GM12878 (cell line): Measurements from ENCODE around the gene ZBTB16. TPM values are rescaled to one million over a fixed set of nuclear protein-coding genes. Genes with fewer than 3 reads are reported as not detected.

Experiments used
- ATAC-seq: fragments of 200-7000 bp; cut with Tn5 transposase; 3 replicates; pipeline ENCODE4 v1.9.1; 2020; ENCODE audit warnings: mild to moderate bottlenecking, moderate library complexity
- BruUV-seq: library from RNA; stranded (reverse); fragments of 400-500 nt; replicated peaks from 2 replicates; lab custom pipeline; 2021; lab: Mats Ljungman, UMichigan
- CTCF ChIA-PET: fragments of 300-600 bp; sonication (Branson Sonifier 250); formaldehyde crosslinking; extraction: SDS; loops from one replicate; lab custom pipeline; 2021; ENCODE audit warnings: inconsistent platforms; lab: Yijun Ruan, JAX
- POLR2A ChIA-PET: fragments of 350-600 bp; formaldehyde crosslinking; extraction: SDS; loops from one replicate; lab custom pipeline; 2021; ENCODE audit warnings: inconsistent platforms; lab: Charles Lee
- RAD21 ChIA-PET: fragments of 300-600 bp; sonication (Branson Sonifier 250); formaldehyde crosslinking; loops from one replicate; lab custom pipeline; 2023; ENCODE audit warnings: antibody characterized with exemption; ENCODE audit not compliant: unreplicated experiment; lab: Charles Lee
- SMC1A ChIA-PET: fragments of 300-600 bp; sonication (Branson Sonifier 250); formaldehyde crosslinking; loops from one replicate; lab custom pipeline; 2023; ENCODE audit not compliant: unreplicated experiment, uncharacterized antibody; lab: Charles Lee
- DNase-seq: peaks from one replicate; pipeline ENCODE4 v3.0.0-alpha.2; 2011; ENCODE audit warnings: low read depth, low spot score
- FAIRE-seq: peaks from 3 replicates; lab custom pipeline; 2011; peaks lifted over from hg19 to GRCh38; lab: Jason Lieb, UNC
- H2AFZ ChIP-seq: 2 replicates; pipeline ENCODE4 v1.6.0; 2011; ENCODE audit warnings: low read depth, low read length, control low read depth; ENCODE audit not compliant: control insufficient read depth
- H3K27ac ChIP-seq: 2 replicates; pipeline ENCODE4 v1.5.1; 2011; ENCODE audit warnings: control low read depth; ENCODE audit not compliant: control insufficient read depth, insufficient read depth
- H3K27me3 ChIP-seq, 2 experiments: replicated peaks in 1 of 2; 2 replicates each; pipeline versions ENCODE4 v1.6.0 to v1.6.1; 2011; ENCODE audit warnings: low read length in 1 of 2; ENCODE audit not compliant: control insufficient read depth in 2 of 2, insufficient read depth in 2 of 2
- H3K36me3 ChIP-seq, 2 experiments: 2 replicates each; pipeline ENCODE4 v1.5.1; 2011; ENCODE audit warnings: low read length in 1 of 2; ENCODE audit not compliant: control insufficient read depth in 2 of 2, insufficient read depth in 2 of 2
- H3K4me1 ChIP-seq: 2 replicates; pipeline ENCODE4 v1.6.1; 2011; ENCODE audit warnings: mild to moderate bottlenecking, low read length, moderate library complexity, mixed read lengths; ENCODE audit not compliant: control insufficient read depth, insufficient read depth
- H3K4me2 ChIP-seq: 2 replicates; pipeline ENCODE4 v1.6.0; 2011; ENCODE audit warnings: control low read depth; ENCODE audit not compliant: control insufficient read depth, insufficient read depth
- H3K4me3 ChIP-seq: fragments of 200-600 bp; sonication (generic); 2 replicates; pipeline ENCODE4 v1.5.1; 2016
- H3K79me2 ChIP-seq: 2 replicates; pipeline ENCODE4 v1.6.0; 2011; ENCODE audit warnings: low read length; ENCODE audit not compliant: control insufficient read depth, insufficient read depth
- H3K9ac ChIP-seq: 2 replicates; pipeline ENCODE4 v1.8.0; 2011; ENCODE audit warnings: low read length, control low read depth, mixed read lengths; ENCODE audit not compliant: control insufficient read depth, insufficient read depth
- H3K9me3 ChIP-seq: replicated peaks from 3 replicates; pipeline ENCODE4 v1.5.1; 2011; ENCODE audit warnings: mild to moderate bottlenecking, low read length; ENCODE audit not compliant: control insufficient read depth, insufficient read depth
- H4K20me1 ChIP-seq: 2 replicates; pipeline ENCODE4 v1.6.0; 2011; ENCODE audit not compliant: control insufficient read depth, insufficient read depth
- CBX3 ChIP-seq: fragments of 200-600 bp; sonication (generic); IDR thresholded peaks from 2 replicates; pipeline ENCODE4 v1.6.1; 2016; ENCODE audit warnings: low read depth, borderline replicate concordance
- DPF2 ChIP-seq: fragments of 450-650 bp; IDR thresholded peaks from 2 replicates; pipeline ENCODE4 v1.6.1; 2017; ENCODE audit warnings: mild to moderate bottlenecking
- EGR1 ChIP-seq, 2 experiments: IDR thresholded peaks; 1 replicate in 1 of 2; 2 replicates in 1 of 2; pipeline ENCODE4 v1.6.1; 2011 to 2012; ENCODE audit warnings: low read depth in 2 of 2, low read length in 2 of 2, borderline replicate concordance in 1 of 2, mild to moderate bottlenecking in 1 of 2, moderate library complexity in 1 of 2
- HDAC2 ChIP-seq: fragments of 200-600 bp; sonication (generic); IDR thresholded peaks from 2 replicates; pipeline ENCODE4 v1.6.1; 2017
- IKZF2 ChIP-seq, 2 experiments: fragments of 450-650 bp; IDR thresholded peaks; 2 replicates each; pipeline ENCODE4 v1.6.1; 2017; ENCODE audit warnings: mild to moderate bottlenecking in 2 of 2, moderate library complexity in 2 of 2
- LARP7 ChIP-seq: fragments of 450-650 bp; IDR thresholded peaks from 2 replicates; pipeline ENCODE4 v1.6.1; 2017; ENCODE audit warnings: mild to moderate bottlenecking
- MXI1 ChIP-seq: fragments of 150-350 bp; IDR thresholded peaks from 2 replicates; pipeline ENCODE4 v1.6.1; 2011; ENCODE audit warnings: low read depth, mild to moderate bottlenecking, inconsistent platforms, low read length, improper control_type of control experiment
- NFYB ChIP-seq: IDR thresholded peaks from 2 replicates; pipeline ENCODE4 v1.6.1; 2011; ENCODE audit warnings: low read depth, mild to moderate bottlenecking, low read length, improper control_type of control experiment, moderate library complexity; ENCODE audit not compliant: insufficient read depth
- POU2F2 ChIP-seq: IDR thresholded peaks from 3 replicates; pipeline ENCODE4 v1.6.1; 2011; ENCODE audit warnings: low read depth, mild to moderate bottlenecking, low read length, borderline replicate concordance
- TCF7 ChIP-seq: IDR thresholded peaks from 2 replicates; pipeline ENCODE4 v1.6.1; 2014; ENCODE audit warnings: antibody characterized with exemption, borderline replicate concordance
- ZBTB40 ChIP-seq: fragments of 450-650 bp; IDR thresholded peaks from 2 replicates; pipeline ENCODE4 v1.6.1; 2016; ENCODE audit warnings: mild to moderate bottlenecking, moderate library complexity, borderline replicate concordance
- WGBS: methylation state at CpG from one replicate; pipeline ENCODE4 v1.1.6; 2016; ENCODE audit warnings: low lambda C conversion rate; ENCODE audit not compliant: insufficient replicate concordance, insufficient coverage; ENCODE audit errors: missing lambda C conversion rate; 5-methylcytosine and 5-hydroxymethylcytosine counted together
- in situ Hi-C: fragments of 300-500 bp; cut with MboI; formaldehyde crosslinking; loops from 9 replicates; pipeline ENCODE4 v1.14.3; 2018; ENCODE audit warnings: mixed read lengths
- intact Hi-C: fragments of 100-400 bp; cut with micrococcal nuclease; formaldehyde crosslinking; loops from one replicate; pipeline ENCODE4 v1.14.2; 2022; ENCODE audit not compliant: unreplicated experiment
- polyA plus RNA-seq, 11 experiments: library from polyadenylated mRNA; depleted of rRNA in 4 of 11; unstranded in 6 of 11; stranded (reverse) in 5 of 11; fragments of >200 nt; fragmentation: Nextera tagmentation in 4 of 11; fragmentation: Illumina TruSeq in 1 of 11; extraction: Ambion mirVana in 4 of 11; extraction: Trizol in 1 of 11; gene quantifications; 1 replicate in 1 of 11; 2 replicates in 10 of 11; pipeline versions ENCODE4 v1.2.1 to v1.2.3, GENCODE V29; 2011 to 2016; ENCODE audit warnings: inconsistent platforms in 2 of 11, missing spikeins in 2 of 11, low read depth in 1 of 11
- total RNA-seq, 4 experiments: library from RNA; depleted of rRNA in 3 of 4; stranded (reverse); fragments of >200 nt in 3 of 4; fragmentation: Illumina TruSeq in 1 of 4; extraction: Trizol in 1 of 4; gene quantifications; 2 replicates each; pipeline versions ENCODE4 v1.2.1 to v1.2.3, GENCODE V29; 2013 to 2021
- TF ChIP-seq, protein P1 (sequence below): fragments of 150-350 bp; IDR thresholded peaks from 2 replicates; pipeline ENCODE4 v1.6.1; 2016; ENCODE audit warnings: low read depth, low read length
- TF ChIP-seq, protein P2 (sequence below): IDR thresholded peaks from 2 replicates; pipeline ENCODE4 v1.6.1; 2012; ENCODE audit warnings: low read depth, low read length, improper control_type of control experiment

ZBTB16 gene
- total and polyA plus RNA-seq, 10 of the 15 experiments (the other 5 are each of a cell fraction or from before 2014, with no cell fraction given): 0.38 TPM; not detected in 9

GRCh38 chr11:114167771-114168448 lies 108.4 kb downstream of the ZBTB16 start (continued):
- TF ChIP-seq, protein P1, sequence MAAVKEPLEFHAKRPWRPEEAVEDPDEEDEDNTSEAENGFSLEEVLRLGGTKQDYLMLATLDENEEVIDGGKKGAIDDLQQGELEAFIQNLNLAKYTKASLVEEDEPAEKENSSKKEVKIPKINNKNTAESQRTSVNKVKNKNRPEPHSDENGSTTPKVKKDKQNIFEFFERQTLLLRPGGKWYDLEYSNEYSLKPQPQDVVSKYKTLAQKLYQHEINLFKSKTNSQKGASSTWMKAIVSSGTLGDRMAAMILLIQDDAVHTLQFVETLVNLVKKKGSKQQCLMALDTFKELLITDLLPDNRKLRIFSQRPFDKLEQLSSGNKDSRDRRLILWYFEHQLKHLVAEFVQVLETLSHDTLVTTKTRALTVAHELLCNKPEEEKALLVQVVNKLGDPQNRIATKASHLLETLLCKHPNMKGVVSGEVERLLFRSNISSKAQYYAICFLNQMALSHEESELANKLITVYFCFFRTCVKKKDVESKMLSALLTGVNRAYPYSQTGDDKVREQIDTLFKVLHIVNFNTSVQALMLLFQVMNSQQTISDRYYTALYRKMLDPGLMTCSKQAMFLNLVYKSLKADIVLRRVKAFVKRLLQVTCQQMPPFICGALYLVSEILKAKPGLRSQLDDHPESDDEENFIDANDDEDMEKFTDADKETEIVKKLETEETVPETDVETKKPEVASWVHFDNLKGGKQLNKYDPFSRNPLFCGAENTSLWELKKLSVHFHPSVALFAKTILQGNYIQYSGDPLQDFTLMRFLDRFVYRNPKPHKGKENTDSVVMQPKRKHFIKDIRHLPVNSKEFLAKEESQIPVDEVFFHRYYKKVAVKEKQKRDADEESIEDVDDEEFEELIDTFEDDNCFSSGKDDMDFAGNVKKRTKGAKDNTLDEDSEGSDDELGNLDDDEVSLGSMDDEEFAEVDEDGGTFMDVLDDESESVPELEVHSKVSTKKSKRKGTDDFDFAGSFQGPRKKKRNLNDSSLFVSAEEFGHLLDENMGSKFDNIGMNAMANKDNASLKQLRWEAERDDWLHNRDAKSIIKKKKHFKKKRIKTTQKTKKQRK: no peak
- TF ChIP-seq POU2F2 (no peak), TCF7 (no peak), IKZF2 (IDR thresholded peaks at IDR 0.05) (no peak), LARP7 (no peak)

GRCh38 chr11:114168691-114169090 lies 109.2 kb downstream of the ZBTB16 start:
- FAIRE-seq: no peak
- intact Hi-C loops: no loop called here
- H3K9me3 ChIP-seq: no peaks in the 10 kb centered on the region
- no peak overlapping the region for H3K4me3 ChIP-seq
- H3K36me3 ChIP-seq: no peaks in the 10 kb centered on the region
- in situ Hi-C loops: no loop called here
- CTCF ChIA-PET: no interaction called here
- no peaks in the 10 kb centered on the region for H3K4me1 ChIP-seq
- DNase-seq: no peak
- ATAC-seq: no peak
- no peak overlapping the region for H3K27ac ChIP-seq
- no peaks in the 10 kb centered on the region for H4K20me1 ChIP-seq
- H3K4me2 ChIP-seq: no peak overlapping the region
- H3K79me2 ChIP-seq: no peaks in the 10 kb centered on the region
- SMC1A ChIA-PET: no interaction called here
- 0% methylated on average over 1 of the region's 1 CpG for WGBS
- no peak overlapping the region for H3K9ac ChIP-seq
- BruUV-seq: no TSS peak
- POLR2A ChIA-PET: no interaction called here
- H3K27me3 ChIP-seq: peaks cover 0 to 3% of the 10 kb centered on the region in 2 experiments; a peak in 1 of 4 replicates
- H2AFZ ChIP-seq: no peak overlapping the region
- RAD21 ChIA-PET: no interaction called here
- TF ChIP-seq DPF2 (no peak), EGR1 (IDR thresholded peaks at IDR 0.05; ENCODE audit: borderline replicate concordance in 1 of 2, low read depth in 2 of 2, low read length in 2 of 2) (no peak), CBX3 (no peak), MXI1 (no peak), HDAC2 (no peak), NFYB (no peak), ZBTB40 (no peak)
- TF ChIP-seq, protein P2, sequence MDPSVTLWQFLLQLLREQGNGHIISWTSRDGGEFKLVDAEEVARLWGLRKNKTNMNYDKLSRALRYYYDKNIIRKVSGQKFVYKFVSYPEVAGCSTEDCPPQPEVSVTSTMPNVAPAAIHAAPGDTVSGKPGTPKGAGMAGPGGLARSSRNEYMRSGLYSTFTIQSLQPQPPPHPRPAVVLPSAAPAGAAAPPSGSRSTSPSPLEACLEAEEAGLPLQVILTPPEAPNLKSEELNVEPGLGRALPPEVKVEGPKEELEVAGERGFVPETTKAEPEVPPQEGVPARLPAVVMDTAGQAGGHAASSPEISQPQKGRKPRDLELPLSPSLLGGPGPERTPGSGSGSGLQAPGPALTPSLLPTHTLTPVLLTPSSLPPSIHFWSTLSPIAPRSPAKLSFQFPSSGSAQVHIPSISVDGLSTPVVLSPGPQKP: no peak
